GM06990 (cell line): ENCODE results near the gene JAML.

Experiments used
- DNase-seq: peaks from one replicate; pipeline ENCODE4 v3.0.0-alpha.2; 2011; ENCODE audit not compliant: insufficient read length; ENCODE audit errors: extremely low read depth
- H3K27me3 ChIP-seq: replicated peaks from 2 replicates; pipeline ENCODE4 v1.6.0; 2011; ENCODE audit warnings: low read length; ENCODE audit not compliant: control insufficient read depth, insufficient read depth
- H3K36me3 ChIP-seq: 2 replicates; pipeline ENCODE4 v1.5.1; 2011; ENCODE audit warnings: low read length; ENCODE audit not compliant: control insufficient read depth, insufficient read depth
- H3K4me3 ChIP-seq: replicated peaks from 2 replicates; pipeline ENCODE4 v1.5.1; 2011; ENCODE audit warnings: low read depth, mild to moderate bottlenecking, control low read depth, low read length
- CTCF ChIP-seq: IDR thresholded peaks from 2 replicates; pipeline ENCODE4 v1.5.1; 2011; ENCODE audit warnings: low read length, control low read depth, mild to moderate bottlenecking, inconsistent platforms; ENCODE audit not compliant: insufficient read depth, poor library complexity, severe bottlenecking

The JAML gene

DNA sequence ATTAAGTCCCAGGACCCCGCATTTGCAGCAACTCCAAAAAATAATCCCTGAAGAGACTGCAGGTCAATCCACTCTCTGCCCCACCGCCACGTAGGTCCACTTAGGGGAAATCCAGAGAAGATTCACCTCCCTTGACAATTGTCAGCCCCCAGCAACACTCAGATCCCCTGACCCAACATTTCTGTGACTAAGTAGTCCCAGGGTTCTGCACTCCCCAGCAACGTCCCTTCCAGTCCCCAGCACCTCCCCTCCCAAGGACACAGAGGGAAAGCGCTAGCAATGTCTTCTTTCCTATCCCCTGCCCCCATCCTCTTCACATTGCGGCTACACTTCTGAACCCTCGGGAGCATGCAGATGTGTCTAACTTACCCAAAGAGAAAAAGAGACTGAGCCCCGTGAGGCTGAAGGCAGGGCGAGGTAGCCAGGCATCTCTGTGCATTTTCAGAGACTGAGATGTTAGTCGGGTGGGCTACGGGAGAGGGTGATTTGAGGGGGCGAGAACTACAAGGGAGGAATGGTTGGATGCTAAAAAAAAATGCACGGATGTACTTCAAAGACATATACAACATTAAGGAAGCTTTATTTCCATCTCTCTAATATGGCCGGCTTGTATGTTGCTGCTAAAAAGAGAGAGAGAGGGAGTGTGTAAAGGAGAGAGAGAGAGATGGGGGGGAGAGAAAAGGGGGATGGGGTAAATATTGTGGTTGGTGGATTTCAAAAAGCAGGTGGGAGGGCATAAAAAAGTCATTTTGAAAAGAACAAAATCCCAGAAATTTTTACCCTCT, 48.6 kb downstream of the JAML start, which contains the start of gene SCN2B:
Gene SCN2B (minus strand): TSS at position 647 of the 785 bp plus-strand sequence. CDS start 208 bp downstream, at position 439.
- no peak within 1 kb of the TSS for H3K4me3 ChIP-seq
- TF ChIP-seq CTCF, result no peak
- H3K27me3 ChIP-seq, result no peaks in the 10 kb centered on the region; the same call in 1 of the 2 replicates
- H3K36me3 ChIP-seq, result no peaks in the 10 kb centered on the region
- DNase-seq, result no peak

DNA sequence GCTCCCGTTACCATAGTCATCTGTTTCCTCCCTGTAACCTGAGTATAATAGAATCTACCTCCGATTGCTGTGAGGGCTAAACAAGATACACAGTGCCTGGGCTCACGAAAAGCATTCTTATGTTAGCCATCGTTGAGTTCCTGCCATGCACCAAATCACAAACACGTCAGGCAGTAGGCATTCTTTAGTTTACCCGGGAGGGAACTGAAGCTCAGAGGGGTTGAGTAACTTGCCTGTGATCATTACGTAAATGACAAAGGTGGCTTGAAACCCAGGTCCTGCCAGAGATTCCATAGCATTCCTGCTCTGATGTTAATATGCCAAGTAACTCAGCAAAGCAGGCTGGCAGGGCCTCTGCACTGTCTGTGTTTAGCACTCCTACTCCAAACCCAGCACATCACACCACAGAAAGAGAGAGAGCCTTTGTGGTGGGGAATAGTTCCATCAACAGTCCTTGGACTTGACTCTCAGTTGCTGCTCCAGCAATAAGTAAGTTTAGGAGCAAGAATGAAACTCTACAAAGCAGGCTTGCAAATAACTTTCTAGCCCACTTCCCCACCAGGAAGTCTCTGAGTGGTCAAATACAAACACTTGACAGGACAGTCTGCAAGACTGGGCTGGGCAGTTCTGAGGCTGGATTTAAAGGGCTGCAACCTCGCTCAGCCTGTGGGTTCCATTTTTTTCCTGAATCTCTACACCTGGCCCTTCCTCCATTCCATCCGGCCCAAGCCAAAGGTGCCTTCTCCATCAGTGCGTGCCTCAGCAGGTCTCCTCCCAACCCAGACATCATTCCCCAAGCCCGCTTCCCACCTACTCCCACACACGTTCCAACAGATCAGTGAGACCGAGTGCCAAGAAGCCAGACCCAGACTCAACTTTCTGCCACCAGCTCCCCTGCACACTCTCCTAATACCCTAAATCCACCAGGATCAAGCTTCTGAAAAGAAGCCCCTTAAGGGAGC, 49.5 kb downstream of the JAML start:
- Histone ChIP-seq H3K36me3 (no peaks in the 10 kb centered on the region), H3K27me3 (no peaks in the 10 kb centered on the region; the same call in 1 of the 2 replicates), H3K4me3 (no peak overlapping the region)
- DNase-seq, result no peak
- TF ChIP-seq CTCF, result no peak

DNA sequence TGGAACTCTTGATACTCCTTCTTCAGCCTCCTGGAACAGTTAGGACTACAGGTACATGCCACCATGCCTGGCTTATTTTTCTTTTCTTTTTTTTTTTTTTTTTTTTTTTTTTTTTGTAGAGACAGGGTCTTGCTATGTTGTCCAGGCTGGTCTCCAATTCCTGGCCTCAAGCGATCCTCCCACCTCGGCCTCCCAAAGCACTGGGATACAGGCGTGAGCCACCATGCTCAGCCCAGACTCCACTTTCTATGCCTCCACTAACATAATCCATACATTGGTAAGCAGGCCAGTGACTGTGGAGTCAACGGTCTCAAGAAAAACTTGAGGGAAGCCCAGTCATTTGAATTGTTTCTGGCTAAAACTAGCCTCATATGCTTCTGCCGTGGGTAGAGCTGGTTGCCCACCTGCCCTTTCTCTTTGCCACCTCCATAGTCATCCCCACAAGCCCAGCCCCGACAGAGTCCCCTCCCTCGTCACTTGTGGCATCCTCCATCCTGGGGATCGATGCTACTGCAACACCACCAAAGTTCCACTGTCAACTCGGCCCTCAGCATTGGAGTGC, 50.7 kb downstream of the JAML start:
- H3K36me3 ChIP-seq, result no peaks in the 10 kb centered on the region
- peaks cover under 1% of the 10 kb centered on the region; the same call in 1 of the 2 replicates for H3K27me3 ChIP-seq
- no peak overlapping the region for H3K4me3 ChIP-seq
- TF ChIP-seq CTCF, result no peak
- no peak for DNase-seq

DNA sequence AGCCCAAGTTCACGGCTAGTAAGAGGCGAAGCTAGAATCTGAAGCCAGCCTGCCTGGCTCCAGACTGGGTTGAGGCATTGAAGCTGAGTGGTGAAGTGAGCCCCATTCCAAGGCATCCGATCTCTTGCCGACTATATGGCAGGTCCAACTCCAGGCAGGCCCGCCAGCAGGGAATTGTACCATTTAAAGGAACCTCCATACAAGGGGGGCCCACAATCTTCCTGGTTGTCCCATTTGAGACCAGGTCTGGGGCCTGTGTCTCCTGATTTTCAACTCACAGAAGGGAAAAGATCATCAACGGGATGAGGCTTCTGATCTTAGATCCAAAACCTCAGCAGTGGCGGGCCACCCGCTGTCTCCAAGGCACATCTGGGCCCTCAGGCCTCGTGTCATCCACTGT, 52.5 kb downstream of the JAML start:
- DNase-seq, result no peak
- TF ChIP-seq CTCF, result no peak
- no peak overlapping the region for H3K4me3 ChIP-seq
- peaks cover 4% of the 10 kb centered on the region for H3K27me3 ChIP-seq
- no peaks in the 10 kb centered on the region for H3K36me3 ChIP-seq

GRCh38 chr11:118171269-118172062, 53.3 kb downstream of the JAML start:
- no peak for DNase-seq
- H3K27me3 ChIP-seq, result peaks cover 4% of the 10 kb centered on the region
- no peak overlapping the region for H3K4me3 ChIP-seq

More at GRCh38 chr11:118171269-118172062, 53.3 kb downstream of the JAML start:
- no peaks in the 10 kb centered on the region for H3K36me3 ChIP-seq
- peak; percentile 95 for TF ChIP-seq CTCF
